Measurements from ENCODE around the gene TNNT2. TPM values are rescaled to one million over a fixed set of nuclear protein-coding genes. Genes with fewer than 3 reads are reported as not detected.

TNNT2 gene
- total and polyA plus RNA-seq, 2 donors from 2014 or later, result 2.1 to 117 TPM

GRCh38 chr1:201320168-201320788 is 57.2 kb downstream of the TNNT2 start:
- Histone ChIP-seq H3K36me3 (ENCODE audit: control insufficient read depth in 2 of 3, insufficient read depth in 3 of 3, low read length in 3 of 3) (no peaks in the 10 kb centered on the region), H3K4me1 (ENCODE audit: control insufficient read depth in 2 of 3, insufficient read depth in 2 of 3, low read depth in 1 of 3, low read length in 3 of 3) (no peaks in the 10 kb centered on the region), H3K9ac (ENCODE audit: low read length in 3 of 3) (no peak overlapping the region), H3K9me3 (ENCODE audit: control insufficient read depth in 2 of 3, insufficient read depth in 1 of 3, low read length in 3 of 3) (no peaks in the 10 kb centered on the region), H3K27me3 (ENCODE audit: control insufficient read depth, insufficient read depth, low read length) (no peaks in the 10 kb centered on the region), H3K27ac (ENCODE audit: low read depth in 2 of 2, low read length in 2 of 2) (no peak overlapping the region), H3K4me3 (ENCODE audit: low read length in 3 of 3) (no peak overlapping the region)
- DNase-seq, result peak in 3 of 5 donors; percentile 28 to 53 (median 36)
- FAIRE-seq, result no peak
- intact Hi-C loops (cut with DNase I), result no loop called here
- no peak for TF ChIP-seq CTCF (IDR thresholded peaks at IDR 0.05; ENCODE audit: borderline replicate concordance, extremely low read depth, insufficient read depth)

- DNase-seq, result peak in 1 of 5 donors; percentile 41
- H3K9ac ChIP-seq (ENCODE audit: low read length in 3 of 3), result no peak overlapping the region
- no peak overlapping the region for H3K27ac ChIP-seq (ENCODE audit: low read depth in 2 of 2, low read length in 2 of 2)
- no peak for FAIRE-seq
- no peaks in the 10 kb centered on the region for H3K9me3 ChIP-seq (ENCODE audit: control insufficient read depth in 2 of 3, insufficient read depth in 1 of 3, low read length in 3 of 3)
- no peak overlapping the region for H3K4me3 ChIP-seq (ENCODE audit: low read length in 3 of 3)
- no peaks in the 10 kb centered on the region for H3K27me3 ChIP-seq (ENCODE audit: control insufficient read depth, insufficient read depth, low read length)
- intact Hi-C loops (cut with DNase I), result no loop called here
- no peaks in the 10 kb centered on the region for H3K36me3 ChIP-seq (ENCODE audit: control insufficient read depth in 2 of 3, insufficient read depth in 3 of 3, low read length in 3 of 3)
- TF ChIP-seq CTCF (IDR thresholded peaks at IDR 0.05; ENCODE audit: borderline replicate concordance, extremely low read depth, insufficient read depth), result no peak
- H3K4me1 ChIP-seq (ENCODE audit: control insufficient read depth in 2 of 3, insufficient read depth in 2 of 3, low read depth in 1 of 3, low read length in 3 of 3), result no peaks in the 10 kb centered on the region
Observed at GRCh38 chr1:201319631-201320030, 57.8 kb downstream of the TNNT2 start.

- Histone ChIP-seq H3K36me3 (ENCODE audit: control insufficient read depth in 2 of 3, insufficient read depth in 3 of 3, low read length in 3 of 3) (no peaks in the 10 kb centered on the region), H3K27me3 (ENCODE audit: control insufficient read depth, insufficient read depth, low read length) (no peaks in the 10 kb centered on the region), H3K9ac (ENCODE audit: low read length in 3 of 3) (no peak overlapping the region), H3K27ac (ENCODE audit: low read depth in 2 of 2, low read length in 2 of 2) (no peak overlapping the region), H3K9me3 (ENCODE audit: control insufficient read depth in 2 of 3, insufficient read depth in 1 of 3, low read length in 3 of 3) (no peaks in the 10 kb centered on the region), H3K4me3 (ENCODE audit: low read length in 3 of 3) (no peak overlapping the region), H3K4me1 (ENCODE audit: control insufficient read depth in 2 of 3, insufficient read depth in 2 of 3, low read depth in 1 of 3, low read length in 3 of 3) (no peaks in the 10 kb centered on the region)
- intact Hi-C loops (cut with DNase I), result no loop called here
- no peak for DNase-seq
- TF ChIP-seq CTCF (IDR thresholded peaks at IDR 0.05; ENCODE audit: borderline replicate concordance, extremely low read depth, insufficient read depth), result no peak
- no peak for FAIRE-seq
Observed at GRCh38 chr1:201318504-201319340, 58.8 kb downstream of the TNNT2 start.

Measured in kidney (tissue), 14 donors.